Stimulated activated CD8-positive, alpha-beta memory T cell treated with anti-CD3 and anti-CD28 coated beads, Interleukin-2, amount 100 ng/mL, for 48 hours (primary cell): ENCODE results near the gene DNALI1.
"Not testable (repeated sequence)": the region's sequence is repeated elsewhere in the genome, so short reads cannot be mapped to it uniquely, and the experiment has no call there.

Experiments used
- DNase-seq, 2 donors: peaks; one replicate each; pipeline ENCODE4 v3.0.0-alpha.2; 2020; ENCODE audit warnings: low read depth in 2 of 2

Gene DNALI1

DNA sequence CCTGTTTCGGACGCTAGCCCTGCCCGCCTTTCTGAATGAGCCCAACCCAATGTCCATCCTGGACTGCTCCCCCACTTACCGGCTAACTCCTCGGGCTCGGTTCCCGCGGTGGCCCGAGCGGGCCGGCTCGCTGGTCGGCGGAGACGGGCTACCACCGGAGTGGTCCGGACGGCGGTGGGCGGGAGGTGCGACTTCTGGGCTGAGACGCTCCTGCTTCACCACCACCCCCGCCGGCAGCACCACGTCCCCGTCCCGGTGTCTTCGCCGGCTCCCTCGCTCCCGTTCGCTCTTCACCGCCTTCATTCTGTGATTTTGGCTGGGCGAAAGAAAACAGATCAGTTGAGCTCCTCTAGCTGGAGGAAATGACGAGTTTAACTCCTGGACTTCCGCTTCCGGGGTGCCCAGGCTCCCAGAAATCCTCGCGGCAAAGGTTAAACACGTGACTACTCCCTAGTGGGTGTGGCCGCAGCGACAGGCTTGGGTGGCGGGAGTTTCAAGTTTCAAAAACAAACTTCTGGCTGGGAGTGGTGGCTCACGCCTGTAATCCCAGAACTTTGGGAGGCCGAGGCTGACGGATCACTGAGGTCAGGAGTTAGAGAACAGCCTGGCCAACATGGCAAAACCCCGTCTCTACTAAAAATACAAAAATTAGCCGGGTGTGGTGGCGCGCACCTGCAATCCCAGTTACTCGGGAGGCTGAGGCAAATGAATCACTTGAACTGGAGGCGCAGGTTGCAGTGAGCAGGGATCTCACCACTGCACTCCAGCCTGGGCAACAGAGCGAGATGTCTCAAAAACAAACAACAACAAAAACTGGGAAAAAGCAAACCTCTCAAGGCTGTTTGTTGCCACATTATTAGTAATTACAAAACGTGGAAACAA, 2.6 kb upstream of the DNALI1 start, which contains the start of gene SNIP1:
SNIP1 (minus strand) TSS at position 367 of the 882 bp plus-strand sequence; CDS start at position 303, 64 bp downstream.
- DNase-seq = peak; percentile 73 to 82

DNA sequence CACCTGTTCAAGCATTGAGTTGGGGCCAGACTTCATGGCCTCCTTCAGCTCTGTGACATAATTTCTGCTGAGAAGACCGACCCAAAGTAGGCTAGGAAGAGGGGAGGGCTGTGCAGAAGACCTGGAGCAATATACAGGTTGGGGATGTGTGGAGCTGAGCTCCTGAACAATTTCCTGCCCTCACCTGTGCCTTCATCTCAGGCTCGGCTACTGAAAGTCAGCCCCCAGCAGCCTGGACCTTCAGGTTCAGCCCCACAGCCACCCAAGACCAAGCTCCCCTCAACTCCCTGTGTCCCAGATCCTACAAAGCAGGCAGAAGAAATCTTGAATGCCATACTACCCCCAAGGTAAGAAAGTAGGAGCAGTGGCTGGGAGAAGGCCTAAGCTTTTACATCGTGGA, 662 bp downstream of the DNALI1 start:
- no peak for DNase-seq

DNA sequence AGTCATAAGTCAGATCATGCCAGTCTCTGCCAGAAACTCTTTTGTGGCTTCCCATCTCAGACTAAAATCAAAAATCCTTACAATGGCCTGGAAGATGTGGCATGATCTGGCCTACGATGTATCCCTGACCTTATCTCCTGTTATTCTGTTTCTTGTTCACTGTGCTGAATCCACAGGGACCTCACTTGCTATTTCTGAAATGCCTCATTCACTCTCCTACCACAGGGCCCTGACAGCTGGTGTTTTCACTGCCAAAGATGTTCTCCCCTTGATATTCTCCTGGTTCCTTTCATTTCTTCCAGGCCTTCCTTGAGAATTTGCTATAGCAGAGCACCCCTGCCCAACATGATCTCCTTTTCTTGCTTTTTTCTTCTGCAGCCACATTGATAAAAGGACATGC, 1.7 kb downstream of the DNALI1 start:
- DNase-seq = no peak

DNA sequence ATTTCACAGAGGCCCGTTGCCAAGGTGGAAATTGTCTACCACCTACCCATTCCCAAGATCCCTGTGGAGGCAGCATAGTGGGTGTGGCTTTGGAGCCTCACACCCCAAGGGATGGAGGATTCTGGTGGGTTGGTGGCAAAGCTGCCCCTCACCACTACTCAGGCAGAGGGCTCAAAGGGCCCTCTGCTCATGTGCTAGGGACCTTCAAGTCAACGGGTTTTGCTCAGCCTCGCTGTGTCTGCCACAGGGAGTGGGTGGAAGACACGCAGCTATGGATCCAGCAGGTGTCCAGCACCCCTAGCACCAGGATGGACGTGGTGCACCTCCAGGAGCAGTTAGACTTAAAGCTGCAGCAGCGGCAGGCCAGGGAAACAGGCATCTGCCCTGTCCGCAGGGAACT, 2.3 kb downstream of the DNALI1 start:
- no peak for DNase-seq

- DNase-seq = not testable (repeated sequence)
Observed at GRCh38 chr1:37559957-37560379, 3.2 kb downstream of the DNALI1 start.

DNA sequence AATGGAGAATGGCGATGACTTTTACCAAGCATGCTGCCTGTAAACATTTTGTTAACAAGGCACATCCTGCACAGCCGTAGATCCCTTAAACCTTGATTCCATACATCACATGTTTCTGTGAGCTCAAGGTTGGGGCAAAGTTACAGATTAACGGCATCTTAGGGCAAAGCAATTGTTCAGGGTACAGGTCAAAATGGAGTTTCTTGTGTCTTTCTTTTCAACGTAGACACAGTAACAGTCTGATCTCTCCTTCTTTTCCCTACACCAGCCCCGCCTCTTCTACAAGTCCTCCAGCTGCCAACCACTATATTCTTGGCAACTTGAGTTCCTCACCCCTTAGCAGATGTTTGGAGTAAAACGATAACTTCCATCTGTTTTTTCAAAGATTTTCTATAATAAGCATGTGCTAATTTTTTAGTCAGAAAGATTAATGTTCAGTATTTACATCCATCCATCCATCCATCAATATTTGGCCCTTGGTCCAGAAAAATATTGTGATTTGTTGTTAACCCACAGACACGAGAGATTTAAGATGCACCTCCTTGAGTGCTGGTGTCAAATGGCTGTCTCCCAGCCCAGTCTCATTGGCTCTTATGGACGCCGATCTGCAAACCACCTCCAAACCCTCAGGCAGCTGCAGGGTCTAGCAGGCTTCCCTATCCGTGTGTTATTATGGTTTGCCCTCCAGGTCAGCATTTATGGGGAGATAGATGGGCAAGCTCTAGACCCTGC, 3.8 kb downstream of the DNALI1 start:
- DNase-seq = no peak

DNA sequence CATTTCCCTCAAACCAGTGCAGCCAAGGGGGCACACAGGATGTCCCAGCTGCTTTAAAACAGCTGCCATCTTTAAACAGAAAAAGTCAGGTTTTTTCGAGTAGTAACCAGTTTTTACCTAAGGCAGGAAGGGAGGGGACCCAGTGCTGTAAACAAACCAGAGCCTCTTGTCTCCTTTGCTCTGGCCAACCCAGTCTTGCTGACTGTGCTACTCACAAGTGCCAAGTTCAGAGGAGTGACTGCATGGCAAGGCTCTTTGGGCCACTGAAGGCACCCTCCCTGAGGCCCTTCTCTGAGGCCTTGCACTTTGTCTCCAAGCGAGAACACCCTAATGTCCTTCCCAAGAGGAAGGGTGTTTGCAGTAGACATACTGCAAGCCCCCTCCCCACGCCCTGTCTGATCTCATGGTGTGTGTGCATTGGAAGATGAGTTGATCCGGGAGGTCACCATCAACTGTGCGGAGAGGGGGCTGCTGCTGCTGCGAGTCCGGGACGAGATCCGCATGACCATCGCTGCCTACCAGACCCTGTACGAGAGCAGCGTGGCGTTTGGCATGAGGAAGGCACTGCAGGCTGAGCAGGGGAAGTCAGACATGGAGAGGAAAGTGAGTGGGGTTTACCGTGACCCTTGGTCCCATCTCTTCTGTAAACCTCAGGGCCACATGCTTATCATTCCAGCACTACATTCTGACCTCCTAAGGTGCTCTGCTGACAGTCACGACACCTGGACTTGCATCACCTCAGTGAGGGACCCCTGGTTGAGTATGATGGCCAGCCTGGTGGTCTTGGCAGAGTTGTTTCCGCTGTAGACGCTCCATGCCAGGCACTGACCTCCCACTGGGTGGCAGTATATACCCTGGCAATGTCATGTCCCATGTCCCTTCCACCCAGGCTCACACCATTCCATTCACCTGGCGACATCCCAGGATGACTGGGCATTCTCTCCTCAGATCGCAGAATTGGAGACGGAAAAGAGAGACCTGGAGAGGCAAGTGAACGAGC, 4.7 kb downstream of the DNALI1 start:
- peak; percentile 4 to 16 for DNase-seq

DNA sequence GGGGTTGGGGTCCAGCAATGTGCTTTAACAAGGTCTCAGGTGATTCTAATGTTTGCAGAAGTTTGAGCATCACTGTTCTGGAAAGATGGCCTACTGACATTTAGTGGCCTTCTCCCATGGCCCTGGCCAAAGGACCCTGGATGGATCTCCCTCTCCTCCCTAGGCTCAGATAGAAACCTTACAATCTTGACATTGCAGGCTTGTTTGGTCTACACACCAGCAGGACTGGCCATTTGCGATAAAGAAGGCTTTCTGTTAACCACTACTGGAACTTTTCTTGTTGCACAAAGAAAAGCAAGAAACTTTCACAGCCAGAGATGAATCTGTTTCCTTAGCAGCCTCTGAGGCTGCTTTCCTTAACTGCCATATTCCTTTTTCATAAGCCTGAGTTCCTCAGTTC, 6.2 kb downstream of the DNALI1 start:
- DNase-seq = no peak

DNA sequence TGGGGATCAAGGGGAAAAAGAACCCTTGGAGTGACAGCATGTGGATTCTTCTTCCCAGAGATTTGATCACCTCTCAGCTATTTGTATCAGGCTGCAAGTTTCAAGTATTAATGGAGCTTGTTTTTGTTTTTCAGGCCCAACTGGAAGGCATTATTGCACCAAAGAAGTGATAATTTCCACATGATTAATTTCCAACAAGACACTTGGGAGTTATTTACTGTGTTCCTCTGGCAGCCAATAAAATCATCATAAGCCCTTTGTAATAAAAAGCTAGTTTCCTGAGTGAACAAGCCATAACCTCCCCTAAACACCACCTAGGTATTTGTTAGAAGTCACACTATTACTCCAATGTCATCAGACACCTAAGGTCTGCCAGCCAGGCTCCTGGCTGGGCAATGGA, 8.2 kb downstream of the DNALI1 start:
- no peak for DNase-seq

DNA sequence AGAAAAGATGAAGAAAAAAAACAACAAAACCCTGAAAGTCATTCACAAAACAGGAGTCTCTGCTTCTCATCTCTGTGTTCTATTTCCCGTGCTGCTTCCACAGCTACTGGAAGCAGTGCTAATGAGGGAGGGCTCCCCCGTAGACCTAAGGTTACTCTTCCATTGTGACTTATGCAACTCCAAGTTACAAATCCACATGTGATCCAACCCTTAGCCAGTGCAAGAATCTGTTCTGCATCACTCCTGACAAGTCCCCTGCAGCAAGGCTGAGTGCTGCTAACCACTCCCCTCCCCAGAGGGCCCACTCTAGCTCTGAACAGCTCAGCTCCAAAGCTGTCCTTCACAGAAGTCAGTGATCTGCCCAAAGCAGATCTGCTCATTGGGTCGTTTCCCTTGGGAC, 10.3 kb downstream of the DNALI1 start:
- DNase-seq = no peak

GRCh38 chr1:37570528-37571334, 14.0 kb downstream of the DNALI1 start:
- no peak for DNase-seq

DNA sequence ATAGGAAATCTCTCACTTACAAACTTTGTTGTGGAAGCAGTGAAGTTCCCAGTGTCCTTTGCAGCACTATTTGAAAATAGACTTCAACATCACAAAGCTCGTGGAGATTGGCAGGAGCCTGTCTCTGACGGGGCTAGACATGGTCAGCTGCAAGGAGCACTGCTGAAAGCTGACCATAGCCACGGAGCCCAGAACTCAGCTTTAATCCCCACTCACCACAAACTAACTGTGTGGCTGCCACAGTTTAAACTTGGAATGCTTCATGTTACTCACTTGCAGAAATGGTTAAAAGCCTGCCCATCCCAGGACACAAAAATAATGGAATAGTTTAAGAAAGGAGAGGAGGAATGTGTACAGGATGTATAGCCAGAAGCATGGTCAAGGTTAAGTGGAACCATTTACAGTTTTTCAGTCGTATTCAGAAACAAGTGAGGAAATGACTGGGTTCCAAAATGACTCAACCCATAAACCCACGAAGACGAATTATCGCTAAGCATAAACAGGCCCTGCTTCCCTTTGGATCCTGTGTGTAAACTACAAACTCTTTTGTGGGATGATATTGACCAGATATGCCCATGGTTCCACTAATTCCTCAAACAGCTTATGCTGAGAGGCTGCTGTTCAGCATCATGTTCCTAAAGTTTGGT, 18.2 kb downstream of the DNALI1 start:
- no peak for DNase-seq

DNA sequence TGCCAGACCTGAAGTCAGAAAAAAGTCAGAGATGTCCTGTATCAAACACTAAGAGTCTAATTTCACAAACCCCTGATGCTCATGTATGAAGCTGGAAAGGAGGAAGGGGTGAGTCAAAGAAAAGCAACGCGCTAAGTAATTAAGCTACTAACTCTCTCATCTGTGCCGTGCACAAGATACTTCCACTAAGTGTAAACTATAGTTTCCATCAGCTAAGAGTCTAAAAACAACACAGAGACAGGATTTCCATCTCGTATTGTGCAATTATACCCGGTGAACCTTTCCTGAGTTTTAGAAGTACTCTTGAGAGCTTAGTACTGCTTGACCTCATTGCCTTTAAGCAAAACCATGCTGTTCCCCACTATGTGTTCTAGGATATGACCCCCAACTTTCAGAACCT, 19.0 kb downstream of the DNALI1 start:
- DNase-seq = no peak

GRCh38 chr1:37584544-37584943, 27.8 kb downstream of the DNALI1 start:
- not testable (repeated sequence) for DNase-seq

DNA sequence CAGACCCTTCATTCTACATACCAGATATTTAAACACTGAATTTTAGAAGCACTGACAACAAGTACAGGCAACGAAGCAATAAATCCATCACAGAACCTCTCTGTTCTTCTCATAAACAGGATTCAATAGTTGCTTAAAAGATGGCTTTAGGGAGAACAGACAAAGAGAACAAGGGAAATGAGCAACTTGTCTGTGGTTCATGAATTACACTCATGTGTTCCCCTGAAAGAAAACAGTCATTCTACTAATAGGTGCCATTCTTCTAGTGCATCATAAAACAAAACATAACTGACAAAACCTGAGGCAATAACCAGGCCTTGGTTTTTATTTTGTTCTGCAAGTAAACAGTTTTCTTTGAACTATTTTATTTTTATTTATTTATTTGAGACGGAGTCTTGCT, 32.2 kb downstream of the DNALI1 start:
- no peak for DNase-seq

DNA sequence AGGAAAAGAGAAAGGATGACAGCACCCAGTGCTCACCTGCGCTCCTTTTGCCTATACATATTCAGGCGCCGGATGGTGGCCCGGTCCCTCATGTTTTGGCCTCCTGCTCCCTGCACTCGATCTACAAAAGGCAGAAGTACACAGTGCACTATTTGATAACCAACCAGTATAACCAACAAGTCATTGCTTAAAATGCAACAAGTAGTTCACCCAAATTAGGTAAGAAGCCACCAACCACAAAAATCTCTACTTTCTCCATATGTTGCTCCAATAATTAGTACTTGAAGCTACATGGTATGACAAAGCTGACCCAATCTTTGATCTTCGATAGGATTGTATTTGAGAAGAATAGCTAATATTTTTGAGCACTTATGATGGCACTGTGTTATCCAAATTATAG, 37.0 kb downstream of the DNALI1 start:
- DNase-seq = no peak

- DNase-seq = peak; percentile 95 to 96
Observed at GRCh38 chr1:37595440-37596181, 38.9 kb downstream of the DNALI1 start, which contains the start of gene GNL2. Gene GNL2 (minus strand): TSS chr1:37595937. CDS start chr1:37595822, 115 bp downstream.

- no peak for DNase-seq
Observed at GRCh38 chr1:37596182-37596667, 39.5 kb downstream of the DNALI1 start.

- no peak for DNase-seq
Observed at GRCh38 chr1:37599940-37600339, 43.2 kb downstream of the DNALI1 start.
